Astrocyte of the cerebellum (primary cell): ENCODE results near the gene CANT1.

ENCODE experiments used
- DNase-seq: peaks from one replicate; pipeline ENCODE4 v3.0.0-alpha.2; 2011; ENCODE audit warnings: low read depth
- H3K4me3 ChIP-seq: 2 replicates; pipeline ENCODE4 v1.5.1; 2011; ENCODE audit warnings: mild to moderate bottlenecking, low read depth, low read length, moderate library complexity
- in situ Hi-C: cut with HindIII; loops from 2 replicates; pipeline ENCODE4 v1.10.0; 2017; ENCODE audit warnings: low sequenced_read_pairs
- TF ChIP-seq, protein P1 (sequence below): IDR thresholded peaks from 2 replicates; pipeline ENCODE4 v1.5.1; 2012; ENCODE audit warnings: low read length, low read depth, moderate library complexity, mild to moderate bottlenecking; ENCODE audit errors: missing control alignments

Gene CANT1

GRCh38 chr17:78981010-78981888, 28.3 kb downstream of the CANT1 start:
- H3K4me3 ChIP-seq: no peak overlapping the region
- in situ Hi-C loops: no loop called here
- TF ChIP-seq, protein P1, sequence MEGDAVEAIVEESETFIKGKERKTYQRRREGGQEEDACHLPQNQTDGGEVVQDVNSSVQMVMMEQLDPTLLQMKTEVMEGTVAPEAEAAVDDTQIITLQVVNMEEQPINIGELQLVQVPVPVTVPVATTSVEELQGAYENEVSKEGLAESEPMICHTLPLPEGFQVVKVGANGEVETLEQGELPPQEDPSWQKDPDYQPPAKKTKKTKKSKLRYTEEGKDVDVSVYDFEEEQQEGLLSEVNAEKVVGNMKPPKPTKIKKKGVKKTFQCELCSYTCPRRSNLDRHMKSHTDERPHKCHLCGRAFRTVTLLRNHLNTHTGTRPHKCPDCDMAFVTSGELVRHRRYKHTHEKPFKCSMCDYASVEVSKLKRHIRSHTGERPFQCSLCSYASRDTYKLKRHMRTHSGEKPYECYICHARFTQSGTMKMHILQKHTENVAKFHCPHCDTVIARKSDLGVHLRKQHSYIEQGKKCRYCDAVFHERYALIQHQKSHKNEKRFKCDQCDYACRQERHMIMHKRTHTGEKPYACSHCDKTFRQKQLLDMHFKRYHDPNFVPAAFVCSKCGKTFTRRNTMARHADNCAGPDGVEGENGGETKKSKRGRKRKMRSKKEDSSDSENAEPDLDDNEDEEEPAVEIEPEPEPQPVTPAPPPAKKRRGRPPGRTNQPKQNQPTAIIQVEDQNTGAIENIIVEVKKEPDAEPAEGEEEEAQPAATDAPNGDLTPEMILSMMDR: no peak
- DNase-seq: no peak

DNA sequence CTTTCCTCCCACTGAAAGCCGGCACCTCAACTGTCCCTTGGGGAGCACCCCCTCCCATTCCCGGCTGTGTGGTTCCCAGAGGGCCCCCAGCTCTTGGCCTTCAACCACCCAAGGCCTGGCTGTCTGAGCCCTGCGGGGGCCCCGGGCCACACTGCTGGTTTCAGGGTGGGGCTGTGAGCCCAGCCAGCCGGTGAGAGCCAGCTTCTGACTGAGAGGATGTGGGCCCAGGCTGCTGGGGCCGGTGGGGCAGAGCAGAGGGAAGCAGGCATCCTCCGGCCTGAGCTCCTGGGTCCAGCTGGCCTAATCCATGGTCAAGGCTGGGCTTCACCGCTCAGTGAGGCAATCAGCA, 29.0 kb downstream of the CANT1 start:
- no peak for DNase-seq
- H3K4me3 ChIP-seq: no peak overlapping the region
- TF ChIP-seq, protein P1: no peak
- in situ Hi-C loops: no loop called here

DNA sequence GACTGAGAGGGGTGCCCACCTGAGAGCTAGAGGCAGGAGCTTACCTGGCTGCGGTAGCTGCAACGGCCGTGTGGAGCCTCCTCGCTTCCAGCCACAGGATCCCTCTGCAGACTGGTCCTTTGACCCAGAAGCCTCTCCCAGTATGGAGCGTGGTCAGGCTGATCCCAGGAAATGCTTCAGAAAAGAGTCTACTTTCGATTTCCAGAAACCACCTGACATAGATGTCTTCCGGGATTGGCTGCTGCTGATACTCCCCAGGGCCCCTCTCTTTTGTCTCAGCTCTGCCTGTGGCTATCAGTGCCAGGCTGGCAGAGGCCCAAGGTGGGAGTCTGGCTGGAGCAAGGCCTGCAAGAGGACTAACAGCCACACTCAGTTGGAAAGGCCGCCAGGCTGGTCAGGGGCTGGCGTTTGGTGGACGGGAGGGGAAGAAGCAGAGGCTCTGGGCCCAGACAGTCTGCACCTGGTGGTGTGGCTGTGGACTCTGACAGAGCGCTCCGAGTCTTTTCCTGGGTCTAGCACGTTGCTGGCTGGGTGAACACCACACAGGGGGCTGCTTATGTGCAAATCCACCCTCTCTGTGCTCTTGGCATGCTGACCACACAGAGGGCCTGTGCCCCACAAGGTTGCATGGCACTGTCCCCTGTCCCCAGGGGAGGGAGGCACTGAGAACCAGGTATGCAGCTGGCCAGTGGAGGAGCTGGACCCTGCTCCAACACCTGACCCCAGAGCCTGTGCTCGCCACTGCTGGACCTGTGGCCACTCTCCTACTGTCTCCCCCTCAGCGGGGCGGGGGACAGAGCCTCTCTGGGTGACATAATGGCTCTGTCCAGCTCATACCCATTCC, 29.6 kb downstream of the CANT1 start, which contains the start of gene LGALS3BP:
TSS of gene LGALS3BP (minus strand) at position 144 of the 844 bp plus-strand sequence. CDS start 2,732 bp downstream, outside the sequence.
- in situ Hi-C loops: no loop called here
- TF ChIP-seq, protein P1: no peak
- peak; percentile 51 for DNase-seq
- peak within 1 kb of the TSS; percentile 40 for H3K4me3 ChIP-seq

GRCh38 chr17:78977997-78978973, 31.3 kb downstream of the CANT1 start:
- TF ChIP-seq, protein P1: no peak
- in situ Hi-C loops: no loop called here
- H3K4me3 ChIP-seq: peak overlapping the region; percentile 15
- DNase-seq: no peak

DNA sequence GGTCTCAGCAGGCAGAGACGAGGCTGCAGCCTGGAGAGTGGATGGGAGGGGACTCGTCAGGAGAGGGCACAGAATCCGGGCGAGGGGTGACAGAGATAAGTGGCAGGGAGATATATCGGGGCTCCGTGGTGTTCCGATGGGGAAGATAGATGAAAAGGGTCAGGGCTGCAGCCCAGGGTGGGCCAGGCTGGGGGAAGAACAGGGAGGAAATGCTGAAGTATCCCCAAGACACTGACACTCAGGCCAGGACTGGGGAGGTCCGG, 32.0 kb downstream of the CANT1 start:
- in situ Hi-C loops: no loop called here
- peak overlapping the region; percentile 15 for H3K4me3 ChIP-seq
- TF ChIP-seq, protein P1: no peak
- no peak for DNase-seq
